ENCODE measurements around the gene EFCAB11. TPM values are rescaled to one million over a fixed set of nuclear protein-coding genes. Genes with fewer than 3 reads are reported as not detected.
A peak's percentile ranks its signal among the peaks of the same experiment; 100 is the strongest.

EFCAB11 gene
- total and polyA plus RNA-seq, 2 of the 4 experiments (the other 2 are of a cell fraction): 2.2 to 5.3 TPM

- H3K4me2 ChIP-seq (ENCODE audit: low read depth, low read length): no peak overlapping the region
- no peak overlapping the region for H2AK5ac ChIP-seq (ENCODE audit: low read depth, low read length)
- peaks cover 23% of the 10 kb centered on the region for H3K36me3 ChIP-seq (ENCODE audit: control insufficient read depth, insufficient read depth, low read length)
- no peaks in the 10 kb centered on the region for H4K20me1 ChIP-seq (ENCODE audit: insufficient read depth, low read length)
- H3K9ac ChIP-seq (ENCODE audit: low read depth, low read length): no peak overlapping the region
- no peak overlapping the region for H4K8ac ChIP-seq (ENCODE audit: low read depth in 2 of 2, low read length in 2 of 2)
- H2AFZ ChIP-seq (replicated peaks; ENCODE audit: low read length, poor library complexity): no peak overlapping the region
- BruUV-seq (replicated peaks): no TSS peak
- no peaks in the 10 kb centered on the region for H3K27me3 ChIP-seq (ENCODE audit: control insufficient read depth, insufficient read depth, low read length)
- WGBS, 2 experiments (ENCODE audit: extremely low coverage in 2 of 2, insufficient read length in 1 of 2): no CpG with 5 or more reads among the region's 5 CpGs
- H2BK120ac ChIP-seq (ENCODE audit: low read depth, low read length): no peak overlapping the region
- H3K14ac ChIP-seq (replicated peaks; ENCODE audit: low read depth, low read length): no peak overlapping the region
- DNase-seq (no peak), ATAC-seq (ENCODE audit: low read depth) (peak; percentile 35)
- POLR2A ChIA-PET (ENCODE audit: unreplicated experiment): interaction anchor here (0.6 kb wide), 1 partner anchor 269 kb away, joined by 3 read pairs; no protein-coding TSS in a partner anchor
- peaks cover 2% of the 10 kb centered on the region; the same call in 1 of the 2 replicates for H3K4me1 ChIP-seq (ENCODE audit: control insufficient read depth, insufficient read depth, low read length)
- H2AK9ac ChIP-seq (replicated peaks; ENCODE audit: low read depth, low read length, poor library complexity): no peak overlapping the region
- H3K27ac ChIP-seq (ENCODE audit: insufficient read depth, low read length): no peak overlapping the region
- CTCF ChIA-PET: interaction anchor here (1.4 to 2.6 kb wide), 2 partner anchors 13 kb away, joined by 5 to 8 read pairs; no protein-coding TSS in a partner anchor
- H3K79me1 ChIP-seq (ENCODE audit: low read depth in 1 of 2, low read length in 2 of 2): no peaks in the 10 kb centered on the region
- H2BK5ac ChIP-seq (ENCODE audit: low read depth, low read length, poor library complexity, severe bottlenecking): no peak overlapping the region
- intact Hi-C loops (cut with micrococcal nuclease): no loop called here
- H3K9me1 ChIP-seq (ENCODE audit: insufficient read depth, low read length): no peaks in the 10 kb centered on the region; the same call in 1 of the 2 replicates
- dilution Hi-C loops (cut with HindIII; ENCODE audit: low sequenced_read_pairs, unreplicated experiment): no loop called here
- no peak overlapping the region for H4K5ac ChIP-seq (ENCODE audit: low read depth, low read length)
- no peak overlapping the region for H3K4me3 ChIP-seq (ENCODE audit: insufficient read depth, low read depth, low read length)
- no peak overlapping the region for H3K18ac ChIP-seq (ENCODE audit: low read depth, low read length)
- in situ Hi-C loops (cut with MboI; ENCODE audit: low sequenced_read_pairs): loop anchor here (10.0 kb wide), 1 partner anchor 238 kb away; no protein-coding TSS in a partner anchor
- H3K23ac ChIP-seq (ENCODE audit: low read depth, low read length): no peak overlapping the region
- H3K4ac ChIP-seq (ENCODE audit: low read depth, low read length): no peak overlapping the region
- no peaks in the 10 kb centered on the region for H3K9me3 ChIP-seq (ENCODE audit: control insufficient read depth, insufficient read depth, low read length)
- H2BK15ac ChIP-seq (ENCODE audit: low read depth, low read length): no peak overlapping the region
- no peak overlapping the region for H4K91ac ChIP-seq (ENCODE audit: insufficient read depth, low read depth, low read length)
- H3K56ac ChIP-seq (ENCODE audit: extremely low read depth, insufficient read depth, low read length): no peak overlapping the region
- H2BK20ac ChIP-seq (ENCODE audit: low read depth, low read length): no peak overlapping the region
- no peak for TF ChIP-seq MAFK (IDR thresholded peaks at IDR 0.05; ENCODE audit: low read depth, low read length)
- no peak for TF ChIP-seq MXI1 (IDR thresholded peaks at IDR 0.05; ENCODE audit: borderline replicate concordance, low read depth, low read length)
- no peak for TF ChIP-seq CHD1 (IDR thresholded peaks at IDR 0.05; ENCODE audit: low read depth, low read length)
- no peak for TF ChIP-seq SMC3 (IDR thresholded peaks at IDR 0.05; ENCODE audit: low read depth, low read length)
- TF ChIP-seq, protein P1, sequence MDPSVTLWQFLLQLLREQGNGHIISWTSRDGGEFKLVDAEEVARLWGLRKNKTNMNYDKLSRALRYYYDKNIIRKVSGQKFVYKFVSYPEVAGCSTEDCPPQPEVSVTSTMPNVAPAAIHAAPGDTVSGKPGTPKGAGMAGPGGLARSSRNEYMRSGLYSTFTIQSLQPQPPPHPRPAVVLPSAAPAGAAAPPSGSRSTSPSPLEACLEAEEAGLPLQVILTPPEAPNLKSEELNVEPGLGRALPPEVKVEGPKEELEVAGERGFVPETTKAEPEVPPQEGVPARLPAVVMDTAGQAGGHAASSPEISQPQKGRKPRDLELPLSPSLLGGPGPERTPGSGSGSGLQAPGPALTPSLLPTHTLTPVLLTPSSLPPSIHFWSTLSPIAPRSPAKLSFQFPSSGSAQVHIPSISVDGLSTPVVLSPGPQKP (IDR thresholded peaks at IDR 0.05; ENCODE audit: borderline replicate concordance, low read depth, low read length): no peak
- TF ChIP-seq RFX5 (IDR thresholded peaks at IDR 0.05; ENCODE audit: low read depth, low read length): no peak
- TF ChIP-seq CEBPB (IDR thresholded peaks at IDR 0.05; ENCODE audit: low read depth, low read length): no peak
- no peak for TF ChIP-seq FOS (IDR thresholded peaks at IDR 0.05; ENCODE audit: low read depth, low read length)
- TF ChIP-seq RCOR1 (IDR thresholded peaks at IDR 0.05; ENCODE audit: insufficient replicate concordance, low read length): no peak
- no peak for TF ChIP-seq BHLHE40 (IDR thresholded peaks at IDR 0.05; ENCODE audit: low read depth, low read length)
- TF ChIP-seq NFE2L2 (IDR thresholded peaks at IDR 0.05; ENCODE audit: low read depth, low read length): no peak
- TF ChIP-seq RAD21 (IDR thresholded peaks at IDR 0.05; ENCODE audit: low read length): no peak
- no peak for TF ChIP-seq POLR2A (IDR thresholded peaks at IDR 0.05; ENCODE audit: low read depth, low read length)
- TF ChIP-seq USF2 (IDR thresholded peaks at IDR 0.05; ENCODE audit: low read depth, low read length): no peak
- no peak for TF ChIP-seq MAZ (IDR thresholded peaks at IDR 0.05; ENCODE audit: borderline replicate concordance, low read depth, low read length)
Observed at GRCh38 chr14:89986462-89987160, 32.1 kb upstream of the EFCAB11 start.
